Measurements from ENCODE around the gene DRC7.
"Not testable (repeated sequence)": the region's sequence is repeated elsewhere in the genome, so short reads cannot be mapped to it uniquely, and the experiment has no call there.

The DRC7 gene

DNA sequence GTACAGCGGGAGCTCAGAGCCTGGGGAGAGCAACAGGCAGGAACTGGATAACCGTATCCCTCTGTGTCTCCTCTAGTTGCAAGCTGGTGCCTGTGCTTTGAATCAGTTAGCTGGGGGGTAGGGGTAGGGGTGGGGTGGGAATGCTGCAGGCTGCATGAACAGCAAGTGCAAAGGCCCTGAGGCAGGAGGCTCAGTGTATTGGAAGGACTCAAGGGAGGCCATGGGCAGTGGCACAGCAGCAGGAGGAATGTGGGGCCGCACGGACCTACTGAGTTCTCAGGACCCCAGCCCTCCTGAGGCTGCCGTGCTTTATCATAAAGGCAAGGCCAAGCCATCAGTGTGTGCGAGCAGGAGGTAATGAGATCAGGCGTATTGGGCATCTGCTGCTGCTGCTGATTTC, 44.2 kb downstream of the DRC7 start:
- DNase-seq = no peak

DNA sequence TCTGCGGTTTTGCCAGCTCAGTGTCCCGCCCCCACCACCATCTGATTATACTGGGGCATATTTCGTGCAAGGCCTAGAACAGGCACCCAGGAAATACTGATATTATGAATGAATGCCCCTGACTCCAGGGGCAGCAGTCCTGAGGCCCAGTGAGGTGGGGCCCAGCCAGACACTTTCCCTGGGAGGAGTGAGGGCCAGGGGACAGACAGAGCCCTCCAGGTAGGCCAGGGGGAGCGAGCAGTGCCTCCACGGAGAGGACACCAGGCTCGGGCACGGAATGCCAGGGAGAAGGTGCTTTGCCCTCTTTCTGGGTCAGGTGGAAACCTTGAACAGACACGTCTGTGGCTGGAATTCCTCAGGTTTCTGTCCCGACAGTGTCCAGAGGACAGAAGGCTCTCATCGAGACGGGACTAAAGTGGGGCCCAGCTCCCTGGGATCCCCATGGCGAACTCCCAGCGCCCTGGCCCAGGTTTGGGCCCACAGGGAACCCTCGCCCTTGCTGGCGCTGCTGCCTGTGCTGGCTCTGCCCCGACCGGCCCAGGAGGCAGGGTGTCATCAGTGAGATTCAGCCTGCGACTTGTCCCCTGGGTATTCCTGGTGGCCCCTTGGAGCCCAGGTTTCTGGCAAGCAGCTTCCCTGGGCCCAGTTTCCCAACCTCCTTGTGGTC, 45.3 kb downstream of the DRC7 start:
- DNase-seq = no peak

DNA sequence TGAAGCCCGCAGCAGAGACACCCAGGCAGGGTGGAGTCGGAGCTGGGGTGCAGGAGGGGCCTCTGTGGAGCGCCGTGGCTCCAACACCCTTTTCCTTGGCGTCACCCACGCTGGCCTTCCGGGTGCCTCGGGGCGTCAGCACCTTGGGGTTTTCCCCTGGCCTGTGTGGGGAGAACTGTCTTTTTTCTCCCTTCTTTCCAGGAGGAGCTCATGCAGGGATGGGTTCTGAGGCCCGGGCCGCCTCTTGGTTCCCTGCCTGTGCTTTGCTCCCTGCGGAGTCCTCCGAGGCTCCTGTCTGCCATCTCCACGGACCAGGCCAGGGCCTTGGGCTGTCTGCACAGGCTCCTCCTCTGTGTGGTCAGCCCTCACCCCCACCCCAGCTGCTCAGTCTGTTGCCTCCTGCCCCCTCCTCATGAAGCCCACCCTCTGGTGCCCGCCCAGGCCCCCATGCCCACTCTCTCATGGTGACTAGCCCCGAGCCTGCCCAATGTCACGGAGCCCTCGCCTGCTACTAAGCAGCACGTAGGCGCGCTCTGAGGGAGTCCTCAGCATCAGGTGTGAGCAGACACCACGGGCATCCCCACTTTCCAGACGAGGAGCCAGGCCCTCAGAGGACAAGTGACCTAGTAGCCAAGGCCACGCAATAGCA, 45.9 kb downstream of the DRC7 start:
- no peak for DNase-seq

DNA sequence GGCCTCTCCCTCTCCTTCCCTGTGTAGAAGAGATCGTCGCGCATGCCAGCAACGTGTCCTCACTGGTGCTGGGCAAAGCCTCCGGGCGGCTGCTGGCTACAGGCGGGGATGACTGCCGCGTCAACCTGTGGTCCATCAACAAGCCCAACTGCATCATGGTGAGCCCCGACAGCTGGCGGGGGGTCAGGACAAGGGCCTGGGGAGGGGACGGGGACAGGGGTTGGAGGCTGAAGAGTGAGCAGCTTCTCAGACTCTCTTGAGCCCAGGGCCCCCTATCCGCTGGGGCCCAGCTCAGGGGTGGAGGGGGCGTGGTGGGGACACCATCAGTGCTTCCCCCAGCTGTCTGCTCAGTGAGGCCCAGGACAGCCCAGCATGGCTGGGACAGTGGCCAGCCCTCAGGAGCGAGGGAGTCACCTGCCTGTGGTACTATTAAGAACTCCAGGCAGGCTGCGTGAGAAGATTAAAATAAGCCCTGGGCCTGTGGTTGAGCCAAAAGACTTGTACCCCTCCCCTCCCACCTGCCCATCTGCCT, 47.1 kb downstream of the DRC7 start:
- no peak for DNase-seq

DNA sequence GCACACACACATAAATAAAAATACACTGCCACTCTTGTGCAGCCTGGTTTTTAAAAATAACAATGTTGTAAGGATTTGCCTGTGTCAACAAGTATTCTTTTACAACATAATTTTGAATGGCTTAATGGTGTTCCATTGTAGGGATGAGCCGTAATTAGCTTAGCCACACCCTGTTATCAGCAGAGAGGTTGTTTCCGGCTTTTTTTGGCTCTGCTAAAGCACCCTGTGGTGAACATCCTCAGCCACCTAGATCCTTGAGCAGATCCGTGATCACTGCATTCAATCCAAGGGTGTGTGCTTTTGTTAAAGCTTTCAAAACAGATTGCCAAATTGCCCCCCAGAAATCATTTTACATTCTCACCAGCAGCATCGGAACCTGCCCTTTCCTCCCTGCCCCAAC, 47.9 kb downstream of the DRC7 start:
- DNase-seq = no peak

DNA sequence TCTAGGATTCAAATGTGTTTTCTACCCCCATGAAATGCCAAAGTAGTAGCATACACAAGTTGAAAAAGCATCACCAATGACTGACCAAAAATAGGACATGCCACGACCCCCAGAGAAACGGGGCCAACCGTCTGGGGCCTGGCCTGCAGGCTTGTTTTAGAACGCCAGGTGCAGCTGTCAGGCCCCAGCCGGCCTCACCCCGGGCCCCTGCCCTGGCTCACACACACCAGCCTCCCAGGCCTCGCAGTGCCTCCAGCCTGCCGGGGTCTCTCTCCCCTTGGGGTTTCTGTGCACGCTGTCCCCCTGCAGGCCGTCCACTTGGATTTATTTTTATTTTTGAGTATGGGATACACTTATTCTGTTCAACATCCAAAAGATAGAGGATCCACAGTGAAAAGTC, 48.9 kb downstream of the DRC7 start:
- DNase-seq = no peak

DNA sequence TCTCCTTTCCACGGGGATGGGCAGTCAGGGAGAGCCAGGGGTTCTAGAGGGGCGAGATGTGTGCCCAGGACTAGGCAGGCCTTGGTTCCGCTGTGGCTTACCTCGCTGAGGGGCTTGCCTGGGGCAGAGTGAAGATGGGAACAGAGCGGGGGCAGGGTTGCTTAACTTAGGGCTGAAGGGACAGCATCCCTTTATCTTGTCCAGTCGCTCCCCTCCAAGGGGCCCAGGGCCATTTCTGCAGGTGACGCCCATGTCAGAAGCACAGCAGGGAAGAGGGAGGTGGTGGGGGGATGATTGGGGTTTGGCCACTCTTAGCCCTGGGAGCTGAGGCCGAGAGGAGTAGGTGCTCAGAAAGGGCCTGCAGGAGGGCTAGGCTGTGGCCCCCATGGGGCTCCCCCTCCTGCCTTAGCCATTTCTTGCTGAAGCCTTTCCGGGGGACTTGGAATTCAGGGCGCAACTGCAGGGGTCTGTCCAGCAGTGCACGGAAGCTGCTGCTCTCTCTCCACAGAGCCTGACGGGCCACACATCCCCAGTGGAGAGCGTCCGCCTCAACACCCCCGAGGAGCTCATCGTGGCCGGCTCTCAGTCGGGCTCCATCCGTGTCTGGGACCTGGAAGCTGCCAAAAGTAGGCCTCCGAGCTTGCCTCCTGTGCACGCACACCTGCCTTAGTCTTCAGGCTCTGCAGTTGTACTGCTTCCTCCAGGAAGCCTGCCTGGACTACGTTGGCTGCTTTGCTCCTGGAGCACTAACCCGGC, 49.5 kb downstream of the DRC7 start:
- no peak for DNase-seq

DNA sequence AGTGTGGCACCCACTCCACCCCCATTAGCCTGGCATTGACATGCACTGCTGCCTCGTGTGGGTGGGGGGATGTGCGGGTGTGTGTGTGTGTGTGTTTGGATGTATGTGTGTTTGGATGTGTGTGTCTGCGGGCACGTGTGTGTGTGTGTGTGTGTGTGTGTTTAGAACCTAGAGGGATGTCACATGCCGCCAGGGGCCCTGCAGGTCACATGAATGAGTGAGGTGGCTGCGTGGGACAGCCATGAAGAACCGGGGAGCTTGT, 50.0 kb downstream of the DRC7 start:
- no peak for DNase-seq

DNA sequence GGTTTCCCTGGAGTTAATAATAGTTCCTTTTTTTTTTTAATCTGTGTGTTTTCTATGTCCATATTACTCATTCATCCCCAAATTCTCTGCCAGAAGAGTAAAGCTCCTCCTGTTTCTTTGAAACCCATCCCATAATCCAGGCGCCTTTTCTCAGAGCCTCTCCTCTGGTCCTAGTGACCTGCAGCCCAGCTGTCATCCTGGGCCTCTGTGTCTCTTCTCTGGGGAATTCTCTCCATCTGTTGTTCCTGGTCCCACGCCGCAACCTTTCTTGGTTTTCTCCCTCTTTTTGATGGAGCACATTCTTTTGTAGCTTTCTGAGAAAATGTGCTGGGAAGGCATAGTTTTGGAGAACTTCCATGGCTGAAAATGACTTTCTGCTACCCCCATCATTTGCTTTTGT, 51.2 kb downstream of the DRC7 start:
- DNase-seq = no peak

DNA sequence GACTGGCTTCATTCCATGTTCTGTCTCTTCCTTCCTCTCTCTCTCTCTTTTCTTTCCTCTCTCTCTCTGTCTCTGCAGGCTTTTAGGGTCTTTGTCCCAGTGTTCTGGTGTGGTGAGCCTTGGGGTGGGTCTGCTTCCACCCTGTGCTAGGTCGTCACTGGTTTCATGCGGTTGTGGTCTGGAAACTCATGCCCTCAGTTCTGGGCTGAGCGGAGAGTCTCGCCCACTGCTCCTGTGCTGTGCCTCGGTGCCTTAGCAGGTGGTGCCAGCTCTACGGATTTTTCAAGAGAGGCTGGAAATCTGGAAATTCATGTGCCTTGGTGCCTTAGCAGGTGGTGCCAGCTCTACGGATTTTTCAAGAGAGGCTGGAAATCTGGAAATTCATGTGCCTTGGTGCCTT, 51.7 kb downstream of the DRC7 start:
- DNase-seq = not testable (repeated sequence)

DNA sequence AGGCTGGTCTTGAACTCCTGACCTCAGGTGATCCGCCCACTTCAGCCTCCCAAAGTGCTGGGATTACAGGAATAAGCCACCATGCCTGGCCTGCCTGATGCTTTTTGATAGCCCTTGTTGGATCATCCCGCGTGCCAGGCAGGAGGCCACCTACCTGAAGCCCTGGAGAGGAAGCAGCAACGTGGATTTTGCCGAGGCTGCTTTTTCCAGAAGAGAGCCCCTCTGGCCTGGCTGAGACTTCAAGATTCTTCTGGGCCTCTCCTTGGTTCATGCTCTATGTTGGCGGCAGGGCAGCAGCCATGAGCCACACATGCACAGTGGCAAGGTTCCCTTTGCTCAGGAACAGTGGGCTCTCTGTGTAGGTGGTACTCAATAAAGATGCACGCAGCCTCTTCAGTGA, 52.5 kb downstream of the DRC7 start:
- DNase-seq = no peak

DNA sequence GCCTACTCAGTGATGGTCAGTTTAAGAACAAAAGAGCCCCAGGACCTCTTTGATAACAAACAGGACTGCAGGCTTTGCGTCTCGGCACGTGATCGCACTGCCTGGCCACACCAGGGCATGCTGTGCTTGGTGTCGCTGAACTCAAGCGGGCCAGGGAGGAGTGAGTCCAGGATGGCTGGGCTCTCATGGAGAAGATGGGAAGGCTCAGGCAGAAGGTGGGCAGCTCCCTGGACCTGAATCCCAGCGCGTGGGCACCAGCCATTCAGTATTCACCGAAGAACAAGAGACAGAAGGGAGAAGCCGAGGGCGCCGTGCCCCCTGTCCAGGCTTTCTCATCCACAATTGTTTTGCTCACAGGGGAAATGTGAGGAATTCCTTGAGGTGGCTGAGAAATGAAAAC, 52.9 kb downstream of the DRC7 start:
- DNase-seq = no peak

DNA sequence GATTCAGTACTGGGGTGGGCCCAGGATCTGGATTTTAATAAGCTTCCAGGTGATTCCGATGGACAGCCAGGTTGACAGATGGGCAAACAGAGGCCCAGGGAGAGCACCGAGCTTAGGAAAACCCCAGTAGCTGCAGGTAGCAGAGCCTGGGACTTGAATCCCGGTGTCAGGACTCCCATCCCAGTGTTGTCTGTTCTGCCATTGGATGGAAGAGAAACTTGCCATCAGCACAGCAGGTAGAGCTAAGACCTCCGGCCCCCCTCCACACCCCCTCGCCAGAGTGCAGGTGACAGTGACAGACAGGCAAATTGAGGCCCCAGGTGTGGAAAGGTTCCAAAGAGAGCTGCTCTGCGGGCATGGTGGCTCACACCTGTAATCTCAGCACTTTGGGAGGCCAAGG, 53.4 kb downstream of the DRC7 start:
- DNase-seq = no peak

DNA sequence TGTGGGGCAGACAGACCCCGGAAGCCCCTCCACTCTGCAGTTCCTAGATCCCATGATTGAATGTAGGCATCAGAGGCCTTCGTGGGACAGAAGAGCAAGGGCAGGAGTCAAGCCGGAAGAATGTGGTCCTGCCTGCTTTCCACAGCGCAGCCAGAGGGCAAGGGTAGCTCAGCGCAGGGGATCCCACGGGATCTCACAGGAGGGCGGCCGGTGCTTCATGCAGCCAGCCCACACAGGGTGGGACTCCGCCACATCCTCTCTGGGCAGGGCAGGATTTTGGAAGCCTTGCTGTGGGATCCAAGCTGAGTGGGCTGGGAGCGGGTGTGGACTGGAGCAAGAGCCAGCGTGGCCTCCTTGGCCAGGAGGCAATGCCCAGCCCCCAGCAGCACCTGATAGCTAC, 54.0 kb downstream of the DRC7 start:
- DNase-seq = no peak

DNA sequence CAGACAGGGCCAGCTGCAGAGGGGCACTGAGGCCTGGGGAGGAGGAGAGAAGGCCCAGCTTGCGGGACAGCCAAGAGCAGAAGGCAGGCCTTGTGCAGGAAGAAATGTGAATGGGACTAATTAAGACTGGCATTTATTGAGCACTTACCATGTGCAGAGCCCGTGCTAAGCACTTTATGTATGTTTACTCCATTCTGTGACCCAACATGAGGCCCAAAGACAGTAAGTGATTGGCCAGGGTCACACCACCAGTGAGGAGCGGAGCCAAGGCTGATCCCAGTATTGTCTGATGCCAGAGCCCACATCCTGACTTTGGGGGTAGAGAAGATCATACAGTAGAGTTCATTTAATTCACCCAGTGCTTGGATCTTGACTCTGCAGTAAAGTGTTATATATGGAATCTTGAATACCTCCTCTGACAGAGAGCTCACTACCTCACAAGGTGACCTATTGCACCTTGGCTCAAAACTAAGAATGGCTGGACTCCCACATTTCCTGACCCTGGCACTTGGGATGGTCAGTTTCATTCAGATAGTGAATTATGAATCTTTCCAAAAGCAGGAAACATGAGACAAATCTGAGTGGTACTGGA, 54.6 kb downstream of the DRC7 start:
- DNase-seq = no peak

DNA sequence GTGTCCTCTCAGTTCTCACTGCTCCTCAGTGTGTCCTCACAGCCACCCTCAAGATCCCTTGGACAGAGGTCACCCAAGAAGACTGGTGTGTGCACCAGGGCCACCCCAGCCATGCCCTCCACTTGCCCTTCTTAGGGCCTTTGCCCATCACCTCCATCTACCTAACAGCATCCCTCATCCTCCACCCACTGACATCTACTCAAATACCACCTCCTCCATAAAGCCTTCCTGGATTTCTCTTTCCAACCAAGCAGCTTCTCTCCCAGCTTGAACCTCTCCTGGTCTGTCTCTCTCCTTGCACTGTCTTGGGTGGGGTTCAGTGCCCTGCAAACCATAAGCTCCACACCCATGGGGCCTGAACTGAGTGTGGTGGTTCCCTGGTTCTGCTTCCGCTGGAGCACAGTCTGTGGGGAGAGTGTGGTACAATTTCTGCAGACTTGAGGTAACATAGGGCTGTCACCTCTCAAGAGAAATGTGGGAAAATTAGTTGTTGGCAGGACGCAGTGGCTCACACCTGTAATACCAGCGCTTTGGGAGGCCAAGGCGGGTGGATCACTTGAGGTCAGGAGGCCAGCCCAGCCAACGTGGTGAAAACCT, 55.3 kb downstream of the DRC7 start:
- no peak for DNase-seq

DNA sequence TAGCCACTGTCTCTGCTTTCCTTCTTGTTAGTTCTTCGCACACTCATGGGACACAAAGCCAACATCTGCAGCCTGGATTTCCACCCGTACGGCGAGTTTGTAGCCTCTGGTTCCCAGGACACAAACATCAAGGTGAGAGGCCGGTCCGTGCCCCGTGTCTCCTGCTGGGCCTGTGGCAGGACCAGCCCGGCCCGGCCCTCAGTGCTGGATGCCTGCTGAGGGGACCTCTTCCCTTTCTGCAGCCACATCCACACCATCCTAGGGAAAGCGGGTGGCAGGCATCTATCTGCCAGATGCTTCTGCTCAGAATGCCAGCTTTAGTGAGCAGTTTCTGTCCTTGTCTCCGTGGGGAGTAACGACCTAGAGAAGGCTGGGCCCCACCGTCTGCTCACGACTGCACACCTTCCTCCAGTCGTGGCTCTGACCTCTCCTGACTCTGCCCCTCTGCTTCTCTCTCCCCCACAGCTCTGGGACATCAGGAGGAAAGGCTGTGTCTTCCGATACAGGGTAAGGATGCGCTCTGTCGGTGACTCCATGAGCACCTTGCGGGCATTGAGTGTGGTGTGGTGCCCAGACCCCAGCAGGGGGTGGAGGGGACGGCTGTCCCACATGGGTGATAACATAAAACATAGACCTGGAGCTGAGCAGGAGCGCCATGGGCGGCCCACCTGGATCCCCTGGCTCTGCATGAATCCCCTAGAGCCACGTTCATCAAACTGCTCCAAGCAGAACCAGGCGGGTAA, 56.4 kb downstream of the DRC7 start:
- DNase-seq = no peak

DNA sequence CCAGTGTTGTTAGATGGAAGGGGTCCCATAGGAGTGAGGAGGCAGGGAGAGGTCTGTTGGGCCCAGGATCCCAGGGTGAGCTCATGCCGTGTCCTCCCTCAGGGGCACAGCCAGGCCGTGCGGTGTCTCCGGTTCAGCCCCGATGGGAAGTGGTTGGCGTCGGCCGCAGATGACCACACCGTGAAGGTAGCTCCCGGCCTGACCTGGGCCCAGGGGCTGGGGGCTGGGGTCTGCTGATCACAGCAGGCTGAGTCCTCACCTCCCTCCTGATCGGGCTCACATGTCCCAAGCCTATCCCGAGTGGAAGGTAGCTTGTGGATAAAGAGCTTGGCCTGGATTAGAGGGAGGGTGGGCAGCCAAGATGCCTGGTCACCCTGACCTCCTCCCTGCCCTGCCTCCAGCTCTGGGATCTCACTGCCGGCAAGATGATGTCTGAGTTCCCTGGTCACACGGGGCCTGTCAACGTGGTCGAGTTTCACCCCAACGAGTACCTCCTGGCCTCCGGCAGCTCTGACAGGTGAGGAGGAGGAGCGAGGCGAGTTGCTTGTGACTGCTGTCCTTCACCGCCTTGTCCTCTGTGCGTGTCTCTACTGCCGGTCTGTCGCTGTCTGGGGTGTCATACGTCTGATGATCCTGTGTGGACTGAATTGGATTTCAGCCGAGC, 57.1 kb downstream of the DRC7 start:
- DNase-seq = no peak

DNA sequence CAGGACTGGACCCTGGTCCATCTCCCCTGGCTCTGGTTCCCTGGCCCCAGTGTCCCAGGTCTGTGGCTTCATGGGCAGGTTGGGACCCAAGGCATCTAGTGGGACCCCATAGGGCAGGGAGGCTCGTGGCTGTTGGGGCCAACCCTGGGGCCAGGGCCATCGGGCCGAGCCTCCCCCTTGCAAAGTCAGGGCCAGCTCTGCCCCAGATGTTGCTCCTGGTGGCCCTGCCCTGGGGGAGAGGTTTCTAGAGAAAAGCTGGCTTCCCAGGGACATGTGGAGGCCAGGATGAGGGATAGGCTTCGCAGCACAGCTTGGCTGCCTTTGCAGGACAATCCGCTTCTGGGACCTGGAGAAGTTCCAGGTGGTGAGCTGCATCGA, 57.6 kb downstream of the DRC7 start:
- no peak for DNase-seq

DNA sequence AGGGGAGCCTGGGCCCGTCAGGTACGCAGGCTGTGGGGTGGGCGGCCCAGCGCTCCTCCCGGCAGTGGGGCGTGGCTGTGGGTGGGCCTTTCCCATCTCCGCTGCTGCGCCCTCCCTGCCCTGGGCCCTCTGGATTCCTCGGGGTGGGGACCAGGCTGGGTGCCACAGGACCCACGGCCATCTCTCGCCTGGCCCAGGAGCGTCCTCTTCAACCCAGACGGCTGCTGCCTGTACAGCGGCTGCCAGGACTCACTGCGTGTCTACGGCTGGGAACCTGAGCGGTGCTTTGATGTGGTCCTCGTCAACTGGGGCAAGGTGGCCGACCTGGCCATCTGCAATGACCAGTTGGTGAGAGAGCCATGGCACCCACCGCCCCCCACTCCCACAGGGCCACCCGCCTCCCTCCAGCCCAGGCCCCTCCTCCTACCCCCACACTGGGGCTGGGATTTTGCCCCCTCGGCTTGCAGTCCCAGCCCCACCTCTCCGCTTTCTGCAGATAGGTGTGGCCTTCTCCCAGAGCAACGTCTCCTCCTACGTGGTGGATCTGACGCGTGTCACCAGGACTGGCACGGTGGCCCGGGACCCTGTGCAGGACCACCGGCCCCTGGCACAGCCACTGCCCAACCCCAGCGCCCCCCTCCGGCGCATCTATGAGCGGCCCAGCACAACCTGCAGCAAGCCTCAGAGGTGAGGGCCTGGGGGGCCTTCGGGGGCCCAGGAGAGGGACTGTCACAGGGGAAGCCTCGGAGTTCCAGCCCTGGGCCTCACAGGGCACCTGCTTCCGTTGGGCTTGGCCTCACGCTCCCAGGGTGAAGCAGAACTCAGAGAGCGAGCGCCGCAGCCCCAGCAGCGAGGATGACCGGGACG, 58.2 kb downstream of the DRC7 start:
- no peak for DNase-seq
